Measurements from ENCODE around the gene DNAAF5.
"Not testable (repeated sequence)": the region's sequence is repeated elsewhere in the genome, so short reads cannot be mapped to it uniquely, and the experiment has no call there.

The DNAAF5 gene

GRCh38 chr7:741850-742249, 15.4 kb downstream of the DNAAF5 start:
- DNase-seq, result no peak
- H3K4me1 ChIP-seq (ENCODE audit: control extremely low read depth in 1 of 4, control insufficient read depth in 4 of 4, insufficient read depth in 4 of 4, low read length in 3 of 4), result no peaks in the 10 kb centered on the region
- H3K27me3 ChIP-seq (replicated peaks in 2 of 5; ENCODE audit: control insufficient read depth in 4 of 5, insufficient read depth in 5 of 5, low read length in 4 of 5), result no peaks in the 10 kb centered on the region
- peaks cover 6 to 50% (median 39%) of the 10 kb centered on the region in 4 experiments for H3K36me3 ChIP-seq (ENCODE audit: control insufficient read depth in 4 of 4, insufficient read depth in 4 of 4, low read length in 3 of 4)
- ChIA-PET POLR2A (no interaction called here), CTCF (interaction anchor here (1.4 kb wide), 1 partner anchor 28 kb away, joined by 3 read pairs; no protein-coding TSS in a partner anchor)
- no peak overlapping the region for H3K27ac ChIP-seq (ENCODE audit: insufficient read depth in 1 of 2, low read depth in 1 of 2, low read length in 2 of 2, poor library complexity in 1 of 2, severe bottlenecking in 2 of 2)
- H3K4me3 ChIP-seq (ENCODE audit: control insufficient read depth in 1 of 7, extremely low read depth in 1 of 7, insufficient read depth in 4 of 7, low read depth in 2 of 7, low read length in 6 of 7), result no peak overlapping the region
- 92% methylated on average over 14 of the region's 15 CpGs for WGBS (ENCODE audit: insufficient coverage)
- H3K9me3 ChIP-seq (ENCODE audit: control extremely low read depth in 1 of 5, control insufficient read depth in 4 of 5, insufficient read depth in 2 of 5, low read depth in 1 of 5, low read length in 4 of 5), result no peaks in the 10 kb centered on the region

GRCh38 chr7:742791-743190, 16.3 kb downstream of the DNAAF5 start:
- no peak overlapping the region for H3K4me3 ChIP-seq (ENCODE audit: control insufficient read depth in 1 of 7, extremely low read depth in 1 of 7, insufficient read depth in 4 of 7, low read depth in 2 of 7, low read length in 6 of 7)
- WGBS (ENCODE audit: insufficient coverage), result 95% methylated on average over 7 of the region's 8 CpGs

GRCh38 chr7:743341-744127, 17.0 kb downstream of the DNAAF5 start:
- H3K27ac ChIP-seq (ENCODE audit: insufficient read depth in 1 of 2, low read depth in 1 of 2, low read length in 2 of 2, poor library complexity in 1 of 2, severe bottlenecking in 2 of 2); H3K9me3 ChIP-seq (ENCODE audit: control extremely low read depth in 1 of 5, control insufficient read depth in 4 of 5, insufficient read depth in 2 of 5, low read depth in 1 of 5, low read length in 4 of 5); DNase-seq; H3K4me3 ChIP-seq (ENCODE audit: control insufficient read depth in 1 of 7, extremely low read depth in 1 of 7, insufficient read depth in 4 of 7, low read depth in 2 of 7, low read length in 6 of 7); POLR2A ChIA-PET; H3K27me3 ChIP-seq (replicated peaks in 2 of 5; ENCODE audit: control insufficient read depth in 4 of 5, insufficient read depth in 5 of 5, low read length in 4 of 5); H3K4me1 ChIP-seq (ENCODE audit: control extremely low read depth in 1 of 4, control insufficient read depth in 4 of 4, insufficient read depth in 4 of 4, low read length in 3 of 4): not testable (repeated sequence)
- CTCF ChIA-PET, result interaction anchor here (1.2 kb wide), 1 partner anchor 12 kb away, joined by 3 read pairs; no protein-coding TSS in a partner anchor
- WGBS (ENCODE audit: insufficient coverage), result 98% methylated on average over 5 of the region's 14 CpGs
- H3K36me3 ChIP-seq (ENCODE audit: control insufficient read depth in 4 of 4, insufficient read depth in 4 of 4, low read length in 3 of 4), result peaks cover 4 to 50% (median 38%) of the 10 kb centered on the region in 4 experiments

More at GRCh38 chr7:742791-743190, 16.3 kb downstream of the DNAAF5 start:
- Histone ChIP-seq H3K27me3 (replicated peaks in 2 of 5; ENCODE audit: control insufficient read depth in 4 of 5, insufficient read depth in 5 of 5, low read length in 4 of 5) (no peaks in the 10 kb centered on the region), H3K36me3 (ENCODE audit: control insufficient read depth in 4 of 4, insufficient read depth in 4 of 4, low read length in 3 of 4) (peaks cover 4 to 50% (median 39%) of the 10 kb centered on the region in 4 experiments), H3K4me1 (ENCODE audit: control extremely low read depth in 1 of 4, control insufficient read depth in 4 of 4, insufficient read depth in 4 of 4, low read length in 3 of 4) (no peaks in the 10 kb centered on the region), H3K27ac (ENCODE audit: insufficient read depth in 1 of 2, low read depth in 1 of 2, low read length in 2 of 2, poor library complexity in 1 of 2, severe bottlenecking in 2 of 2) (no peak overlapping the region), H3K9me3 (ENCODE audit: control extremely low read depth in 1 of 5, control insufficient read depth in 4 of 5, insufficient read depth in 2 of 5, low read depth in 1 of 5, low read length in 4 of 5) (no peaks in the 10 kb centered on the region)
- DNase-seq, result no peak
- CTCF ChIA-PET, result interaction anchor here (1.2 kb wide), 1 partner anchor 11 kb away, joined by 3 read pairs; no protein-coding TSS in a partner anchor
- POLR2A ChIA-PET, result no interaction called here

- H3K27ac ChIP-seq (ENCODE audit: insufficient read depth in 1 of 2, low read depth in 1 of 2, low read length in 2 of 2, poor library complexity in 1 of 2, severe bottlenecking in 2 of 2); DNase-seq; POLR2A ChIA-PET; H3K4me1 ChIP-seq (ENCODE audit: control extremely low read depth in 1 of 4, control insufficient read depth in 4 of 4, insufficient read depth in 4 of 4, low read length in 3 of 4); H3K27me3 ChIP-seq (replicated peaks in 2 of 5; ENCODE audit: control insufficient read depth in 4 of 5, insufficient read depth in 5 of 5, low read length in 4 of 5); H3K9me3 ChIP-seq (ENCODE audit: control extremely low read depth in 1 of 5, control insufficient read depth in 4 of 5, insufficient read depth in 2 of 5, low read depth in 1 of 5, low read length in 4 of 5); CTCF ChIA-PET; H3K4me3 ChIP-seq (ENCODE audit: control insufficient read depth in 1 of 7, extremely low read depth in 1 of 7, insufficient read depth in 4 of 7, low read depth in 2 of 7, low read length in 6 of 7): not testable (repeated sequence)
- H3K36me3 ChIP-seq (ENCODE audit: control insufficient read depth in 4 of 4, insufficient read depth in 4 of 4, low read length in 3 of 4), result peaks cover 4 to 49% (median 37%) of the 10 kb centered on the region in 4 experiments
- no CpG with 5 or more reads among the region's 5 CpGs for WGBS (ENCODE audit: insufficient coverage)
These were observed 17.6 kb downstream of the DNAAF5 start for GRCh38 chr7:744128-744520.

GRCh38 chr7:744854-745430, 18.4 kb downstream of the DNAAF5 start:
- DNase-seq, result no peak
- POLR2A ChIA-PET, result no interaction called here
- Histone ChIP-seq H3K27ac (ENCODE audit: insufficient read depth in 1 of 2, low read depth in 1 of 2, low read length in 2 of 2, poor library complexity in 1 of 2, severe bottlenecking in 2 of 2) (no peak overlapping the region), H3K27me3 (replicated peaks in 2 of 5; ENCODE audit: control insufficient read depth in 4 of 5, insufficient read depth in 5 of 5, low read length in 4 of 5) (no peaks in the 10 kb centered on the region), H3K36me3 (ENCODE audit: control insufficient read depth in 4 of 4, insufficient read depth in 4 of 4, low read length in 3 of 4) (peaks cover 4 to 42% (median 34%) of the 10 kb centered on the region in 4 experiments), H3K4me3 (ENCODE audit: control insufficient read depth in 1 of 7, extremely low read depth in 1 of 7, insufficient read depth in 4 of 7, low read depth in 2 of 7, low read length in 6 of 7) (no peak overlapping the region), H3K4me1 (ENCODE audit: control extremely low read depth in 1 of 4, control insufficient read depth in 4 of 4, insufficient read depth in 4 of 4, low read length in 3 of 4) (no peaks in the 10 kb centered on the region), H3K9me3 (ENCODE audit: control extremely low read depth in 1 of 5, control insufficient read depth in 4 of 5, insufficient read depth in 2 of 5, low read depth in 1 of 5, low read length in 4 of 5) (no peaks in the 10 kb centered on the region)
- 94% methylated on average over 17 of the region's 20 CpGs for WGBS (ENCODE audit: insufficient coverage)
- CTCF ChIA-PET, result no interaction called here

- 98% methylated on average over 21 of the region's 23 CpGs for WGBS (ENCODE audit: insufficient coverage)
- ChIA-PET CTCF (no interaction called here), POLR2A (no interaction called here)
These were observed 19.1 kb downstream of the DNAAF5 start for GRCh38 chr7:745431-746154.

More at GRCh38 chr7:745431-746154, 19.1 kb downstream of the DNAAF5 start:
- no peak for DNase-seq
- no peaks in the 10 kb centered on the region for H3K9me3 ChIP-seq (ENCODE audit: control extremely low read depth in 1 of 5, control insufficient read depth in 4 of 5, insufficient read depth in 2 of 5, low read depth in 1 of 5, low read length in 4 of 5)
- no peaks in the 10 kb centered on the region for H3K4me1 ChIP-seq (ENCODE audit: control extremely low read depth in 1 of 4, control insufficient read depth in 4 of 4, insufficient read depth in 4 of 4, low read length in 3 of 4)
- H3K36me3 ChIP-seq (ENCODE audit: control insufficient read depth in 4 of 4, insufficient read depth in 4 of 4, low read length in 3 of 4), result peaks cover 4 to 41% (median 32%) of the 10 kb centered on the region in 4 experiments
- no peaks in the 10 kb centered on the region for H3K27me3 ChIP-seq (replicated peaks in 2 of 5; ENCODE audit: control insufficient read depth in 4 of 5, insufficient read depth in 5 of 5, low read length in 4 of 5)
- H3K27ac ChIP-seq (ENCODE audit: insufficient read depth in 1 of 2, low read depth in 1 of 2, low read length in 2 of 2, poor library complexity in 1 of 2, severe bottlenecking in 2 of 2), result no peak overlapping the region
- no peak overlapping the region for H3K4me3 ChIP-seq (ENCODE audit: control insufficient read depth in 1 of 7, extremely low read depth in 1 of 7, insufficient read depth in 4 of 7, low read depth in 2 of 7, low read length in 6 of 7)
